Epithelial cell of esophagus (primary cell): ENCODE data around the gene PPP1R1B.

Experiments
- DNase-seq: peaks from one replicate; pipeline ENCODE4 v3.0.0; 2010; ENCODE audit warnings: low read depth
- H3K4me3 ChIP-seq: 2 replicates; pipeline ENCODE4 v1.5.1; 2011; ENCODE audit warnings: mild to moderate bottlenecking, low read length, control low read depth
- TF ChIP-seq, protein P1 (sequence below): IDR thresholded peaks from 2 replicates; pipeline ENCODE4 v1.5.1; 2011; ENCODE audit warnings: low read depth, mild to moderate bottlenecking, low read length, control low read depth, inconsistent platforms; ENCODE audit not compliant: insufficient read depth; ENCODE audit errors: missing control alignments

PPP1R1B gene

DNA sequence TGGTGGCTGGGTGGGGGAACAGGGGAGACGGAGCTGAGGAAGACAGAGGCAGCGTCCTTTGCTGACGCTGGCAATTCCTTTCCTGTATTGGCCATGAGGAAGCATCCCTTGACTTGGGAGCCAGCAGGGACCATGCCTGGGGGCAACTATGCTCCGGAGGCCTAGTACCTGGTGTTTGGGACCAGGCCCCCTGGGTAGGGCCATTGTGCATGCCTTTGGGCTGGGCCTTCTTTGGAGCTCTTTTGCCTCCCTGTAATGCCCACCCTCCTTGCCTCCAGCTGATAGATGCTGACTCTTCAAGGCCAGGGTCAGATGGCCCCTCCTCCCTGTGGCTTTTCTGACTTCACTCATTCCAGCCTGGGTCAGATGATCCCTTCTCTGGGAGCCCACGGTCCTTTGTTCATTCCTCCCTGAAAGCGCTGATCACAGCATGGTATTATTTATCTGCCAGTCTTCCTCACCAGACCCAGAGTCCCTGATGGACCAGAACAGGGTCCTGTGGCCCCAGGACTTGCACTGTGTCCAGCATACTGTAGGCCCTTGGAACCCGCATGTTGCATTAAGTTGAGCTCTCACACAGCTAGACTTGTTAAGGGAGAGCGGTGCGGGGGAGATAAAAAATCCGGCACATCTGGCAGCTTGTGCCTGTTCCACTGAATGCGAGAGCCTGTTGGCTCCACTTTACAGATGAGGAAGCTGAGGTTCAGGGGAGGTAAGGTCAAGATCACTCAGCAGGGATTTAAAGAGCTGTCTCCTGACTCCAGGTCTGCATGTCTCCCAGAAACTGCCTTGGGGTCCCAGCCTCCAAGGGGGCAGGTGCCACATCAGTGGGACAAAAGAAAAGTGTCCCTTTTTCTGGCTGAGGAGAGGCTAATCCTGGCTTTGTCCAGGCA lies 13.1 kb downstream of the PPP1R1B start:
- H3K4me3 ChIP-seq: no peak overlapping the region
- no peak for DNase-seq
- TF ChIP-seq, protein P1, sequence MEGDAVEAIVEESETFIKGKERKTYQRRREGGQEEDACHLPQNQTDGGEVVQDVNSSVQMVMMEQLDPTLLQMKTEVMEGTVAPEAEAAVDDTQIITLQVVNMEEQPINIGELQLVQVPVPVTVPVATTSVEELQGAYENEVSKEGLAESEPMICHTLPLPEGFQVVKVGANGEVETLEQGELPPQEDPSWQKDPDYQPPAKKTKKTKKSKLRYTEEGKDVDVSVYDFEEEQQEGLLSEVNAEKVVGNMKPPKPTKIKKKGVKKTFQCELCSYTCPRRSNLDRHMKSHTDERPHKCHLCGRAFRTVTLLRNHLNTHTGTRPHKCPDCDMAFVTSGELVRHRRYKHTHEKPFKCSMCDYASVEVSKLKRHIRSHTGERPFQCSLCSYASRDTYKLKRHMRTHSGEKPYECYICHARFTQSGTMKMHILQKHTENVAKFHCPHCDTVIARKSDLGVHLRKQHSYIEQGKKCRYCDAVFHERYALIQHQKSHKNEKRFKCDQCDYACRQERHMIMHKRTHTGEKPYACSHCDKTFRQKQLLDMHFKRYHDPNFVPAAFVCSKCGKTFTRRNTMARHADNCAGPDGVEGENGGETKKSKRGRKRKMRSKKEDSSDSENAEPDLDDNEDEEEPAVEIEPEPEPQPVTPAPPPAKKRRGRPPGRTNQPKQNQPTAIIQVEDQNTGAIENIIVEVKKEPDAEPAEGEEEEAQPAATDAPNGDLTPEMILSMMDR: no peak

DNA sequence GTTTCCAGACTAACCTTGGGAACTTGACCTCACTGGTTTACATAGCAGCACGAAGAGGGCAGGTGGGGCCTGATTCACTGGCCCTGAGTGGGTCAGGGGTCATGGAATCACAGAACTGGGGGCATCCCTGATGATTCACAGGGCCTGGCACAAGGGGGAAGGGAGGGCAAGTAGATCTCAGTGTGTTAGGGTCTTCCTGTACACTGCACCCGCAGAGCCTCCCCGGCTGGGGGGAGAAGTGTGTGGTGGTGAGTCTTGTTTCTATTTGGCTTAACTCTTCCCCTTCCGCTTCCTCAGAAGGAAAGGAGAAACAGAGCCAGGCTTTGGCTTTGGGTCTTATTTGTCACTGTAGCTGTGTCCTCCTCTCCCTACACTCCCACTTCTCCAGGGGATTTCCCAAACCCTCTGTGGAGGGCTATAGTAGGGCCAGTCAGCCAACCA lies 13.9 kb downstream of the PPP1R1B start:
- no peak overlapping the region for H3K4me3 ChIP-seq
- DNase-seq: no peak
- TF ChIP-seq, protein P1: no peak

DNA sequence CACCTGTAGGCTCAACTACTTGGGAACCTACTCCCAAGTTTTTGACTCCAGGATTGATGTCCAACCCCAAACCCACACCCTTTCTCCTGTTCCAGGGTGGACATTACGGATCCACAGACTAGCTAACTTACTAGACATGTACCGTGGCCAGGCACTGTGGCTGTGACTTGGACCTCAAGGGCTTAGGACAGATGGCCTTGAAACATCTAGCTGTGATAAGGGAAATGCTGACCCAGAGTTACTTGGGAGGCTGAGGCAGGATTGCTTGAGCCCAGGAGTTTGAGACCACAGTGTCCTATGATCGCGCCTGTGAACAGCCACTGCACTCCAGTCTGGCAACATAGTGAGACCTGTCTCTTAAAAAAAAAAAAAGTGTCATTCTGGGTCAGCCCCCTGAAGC lies 14.3 kb downstream of the PPP1R1B start:
- DNase-seq: no peak
- H3K4me3 ChIP-seq: no peak overlapping the region
- TF ChIP-seq, protein P1: no peak

DNA sequence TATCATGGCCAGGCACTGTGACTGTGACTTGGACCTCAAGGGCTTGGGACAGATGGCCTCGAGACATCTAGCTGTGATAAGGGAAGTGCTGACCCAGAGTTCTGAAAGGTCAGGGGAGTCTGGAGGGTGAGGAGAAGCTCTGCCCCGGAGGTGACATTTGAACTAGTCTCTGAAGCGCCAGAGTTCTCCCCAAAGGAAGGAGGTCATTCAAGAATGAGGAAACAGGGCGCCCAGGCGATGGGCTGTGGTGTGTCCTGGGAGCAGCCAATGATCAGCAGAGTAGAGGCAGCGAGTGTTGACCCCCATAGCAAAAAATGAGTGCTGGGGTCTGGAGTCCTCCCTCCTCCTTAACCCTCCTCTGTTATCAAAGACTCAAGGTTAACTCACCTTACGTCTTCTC lies 15.1 kb downstream of the PPP1R1B start:
- DNase-seq: no peak
- H3K4me3 ChIP-seq: no peak overlapping the region
- TF ChIP-seq, protein P1: no peak

DNA sequence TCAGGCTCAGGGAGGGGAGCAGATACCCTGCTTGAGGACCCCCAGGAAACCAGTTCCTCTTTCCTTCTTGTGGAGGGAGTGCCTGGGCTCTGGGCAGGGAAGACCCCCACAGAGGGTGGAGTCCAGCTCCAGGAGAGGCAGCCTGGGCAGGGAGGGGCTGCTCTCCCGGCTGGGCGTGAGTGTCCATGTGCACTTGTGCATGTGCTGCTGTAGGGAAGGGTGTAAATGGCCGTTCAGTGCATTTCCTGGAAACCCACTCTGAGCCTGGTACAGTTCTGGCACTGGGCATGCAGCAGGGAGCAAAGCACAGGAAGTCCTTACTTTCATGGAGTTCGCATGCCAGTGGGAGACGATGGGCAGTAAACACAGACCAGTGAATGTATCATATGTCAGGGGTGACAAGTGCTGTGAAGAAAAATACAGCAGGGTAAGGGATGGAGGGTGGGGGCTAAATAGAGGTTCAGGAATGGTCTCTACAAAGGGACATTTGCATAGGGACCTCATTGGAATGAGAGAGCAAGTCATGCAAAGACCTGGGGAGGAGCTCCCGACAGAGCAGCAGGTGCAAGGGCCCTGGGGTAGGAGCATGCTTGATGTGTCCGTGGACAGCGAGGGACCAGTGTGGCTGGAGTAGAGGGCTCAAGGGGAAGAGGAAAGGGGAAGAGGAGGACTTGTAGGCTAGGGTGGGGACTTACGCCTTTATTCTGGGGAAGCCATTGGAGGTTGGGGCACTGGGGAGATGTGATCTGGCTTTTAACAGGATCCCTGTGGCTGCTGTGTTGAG lies 15.7 kb downstream of the PPP1R1B start:
- H3K4me3 ChIP-seq: no peak overlapping the region
- TF ChIP-seq, protein P1: no peak

DNA sequence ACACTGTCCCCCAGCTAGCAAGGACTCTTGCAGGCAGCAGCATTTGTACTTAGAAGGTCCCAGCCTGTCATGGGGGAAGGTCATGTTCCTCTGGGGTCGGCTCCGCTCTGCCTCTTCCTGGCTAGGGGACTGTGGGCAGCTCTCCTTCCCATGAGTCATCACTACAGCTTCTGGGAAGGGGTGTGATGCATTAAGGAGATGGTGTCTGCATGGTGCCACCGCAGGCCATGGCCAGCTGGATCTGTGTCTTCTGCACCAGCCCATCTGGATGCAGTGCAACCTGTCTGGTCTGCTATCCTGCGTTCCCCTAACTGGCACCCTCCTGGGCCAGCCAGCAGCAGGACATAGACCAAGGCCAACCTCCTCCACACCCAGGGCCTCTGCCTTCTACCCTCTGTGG lies 16.5 kb downstream of the PPP1R1B start:
- DNase-seq: no peak
- H3K4me3 ChIP-seq: no peak overlapping the region
- TF ChIP-seq, protein P1: no peak

More for the DNA sequence above, 15.7 kb downstream of the PPP1R1B start:
- no peak for DNase-seq
